Fibroblast of skin of scalp (primary cell): ENCODE data around the gene CMYA5.
A peak's percentile ranks its signal among the peaks of the same experiment; 100 is the strongest.
"Not testable (repeated sequence)": the region's sequence is repeated elsewhere in the genome, so short reads cannot be mapped to it uniquely, and the experiment has no call there.

Experiments
- DNase-seq: peaks from one replicate; pipeline ENCODE4 v3.0.0-alpha.2; 2013

CMYA5 gene

GRCh38 chr5:79746642-79747569, 57.3 kb downstream of the CMYA5 start:
- no peak for DNase-seq

- DNase-seq, result no peak
These were observed 61.2 kb downstream of the CMYA5 start for GRCh38 chr5:79750611-79751510.

GRCh38 chr5:79753092-79753491, 63.5 kb downstream of the CMYA5 start:
- no peak for DNase-seq

GRCh38 chr5:79753877-79754645, 64.4 kb downstream of the CMYA5 start:
- no peak for DNase-seq

GRCh38 chr5:79754865-79755555, 65.4 kb downstream of the CMYA5 start:
- no peak for DNase-seq

GRCh38 chr5:79756076-79756475, 66.4 kb downstream of the CMYA5 start:
- DNase-seq, result peak; percentile 3

- peak; percentile 63 for DNase-seq
These were observed 69.8 kb downstream of the CMYA5 start for GRCh38 chr5:79759436-79759835.

GRCh38 chr5:79759848-79760247, 70.2 kb downstream of the CMYA5 start:
- DNase-seq, result no peak

- DNase-seq, result no peak
These were observed 73.3 kb downstream of the CMYA5 start for GRCh38 chr5:79762929-79763328.

- DNase-seq, result not testable (repeated sequence)
These were observed 74.5 kb downstream of the CMYA5 start for GRCh38 chr5:79764147-79764546.

GRCh38 chr5:79771387-79771786, 81.8 kb downstream of the CMYA5 start:
- peak; percentile 97 for DNase-seq

- no peak for DNase-seq
These were observed 83.0 kb downstream of the CMYA5 start for GRCh38 chr5:79772651-79773050.

GRCh38 chr5:79773612-79774011, 84.0 kb downstream of the CMYA5 start:
- DNase-seq, result no peak

- DNase-seq, result peak; percentile 51
These were observed 84.7 kb downstream of the CMYA5 start for GRCh38 chr5:79774171-79774854.

GRCh38 chr5:79774855-79775237, 85.2 kb downstream of the CMYA5 start:
- DNase-seq, result no peak

GRCh38 chr5:79784741-79785140, 95.1 kb downstream of the CMYA5 start:
- DNase-seq, result not testable (repeated sequence)

GRCh38 chr5:79785983-79786382, 96.3 kb downstream of the CMYA5 start:
- DNase-seq, result no peak

GRCh38 chr5:79787448-79787847, 97.8 kb downstream of the CMYA5 start:
- no peak for DNase-seq

GRCh38 chr5:79791843-79792242, 102.2 kb downstream of the CMYA5 start:
- DNase-seq, result no peak

- no peak for DNase-seq
These were observed 102.8 kb downstream of the CMYA5 start for GRCh38 chr5:79792463-79792862.

GRCh38 chr5:79793304-79793703, 103.7 kb downstream of the CMYA5 start:
- no peak for DNase-seq
